ENCODE data around the gene CYP2D6. TPM values are rescaled to one million over a fixed set of nuclear protein-coding genes. Genes with fewer than 3 reads are reported as not detected.

CYP2D6 gene
- 0.16 and 0.60 TPM in 2 replicates for total RNA-seq

DNA sequence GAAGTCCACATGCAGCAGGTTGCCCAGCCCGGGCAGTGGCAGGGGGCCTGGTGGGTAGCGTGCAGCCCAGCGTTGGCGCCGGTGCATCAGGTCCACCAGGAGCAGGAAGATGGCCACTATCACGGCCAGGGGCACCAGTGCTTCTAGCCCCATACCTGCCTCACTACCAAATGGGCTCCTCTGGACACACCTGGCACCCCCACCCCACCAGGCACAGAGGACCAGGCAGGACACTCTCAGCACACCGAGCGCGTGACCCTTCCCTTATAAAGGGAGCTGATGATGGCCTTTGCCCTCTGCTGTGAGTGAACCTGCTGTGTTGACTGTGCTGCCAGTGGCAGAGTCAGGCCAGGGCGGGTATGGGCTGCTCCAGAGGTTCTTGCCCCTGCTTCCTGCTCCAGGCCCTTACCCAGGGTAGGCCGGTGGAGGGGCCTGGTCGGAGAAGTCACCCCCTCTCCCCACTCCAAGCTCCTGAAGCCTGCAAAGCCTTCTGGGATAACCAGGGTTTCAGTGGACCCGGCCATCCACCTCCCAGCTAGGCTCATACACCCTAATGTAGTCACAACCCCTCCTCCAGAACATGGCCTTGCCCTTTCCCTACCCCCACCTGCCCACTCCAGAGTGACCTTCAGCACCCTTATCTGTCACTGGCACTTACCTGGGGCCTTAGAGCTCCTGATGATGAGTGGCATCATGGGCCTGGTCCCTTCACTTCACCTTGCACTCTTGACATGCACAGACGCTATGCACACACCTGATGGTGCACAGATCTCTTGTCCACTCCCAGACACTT, at the start of gene CYP2D6:
Gene CYP2D6 (minus strand): TSS at position 172 of the 793 bp plus-strand sequence. CDS start 19 bp downstream, at position 153.

DNA sequence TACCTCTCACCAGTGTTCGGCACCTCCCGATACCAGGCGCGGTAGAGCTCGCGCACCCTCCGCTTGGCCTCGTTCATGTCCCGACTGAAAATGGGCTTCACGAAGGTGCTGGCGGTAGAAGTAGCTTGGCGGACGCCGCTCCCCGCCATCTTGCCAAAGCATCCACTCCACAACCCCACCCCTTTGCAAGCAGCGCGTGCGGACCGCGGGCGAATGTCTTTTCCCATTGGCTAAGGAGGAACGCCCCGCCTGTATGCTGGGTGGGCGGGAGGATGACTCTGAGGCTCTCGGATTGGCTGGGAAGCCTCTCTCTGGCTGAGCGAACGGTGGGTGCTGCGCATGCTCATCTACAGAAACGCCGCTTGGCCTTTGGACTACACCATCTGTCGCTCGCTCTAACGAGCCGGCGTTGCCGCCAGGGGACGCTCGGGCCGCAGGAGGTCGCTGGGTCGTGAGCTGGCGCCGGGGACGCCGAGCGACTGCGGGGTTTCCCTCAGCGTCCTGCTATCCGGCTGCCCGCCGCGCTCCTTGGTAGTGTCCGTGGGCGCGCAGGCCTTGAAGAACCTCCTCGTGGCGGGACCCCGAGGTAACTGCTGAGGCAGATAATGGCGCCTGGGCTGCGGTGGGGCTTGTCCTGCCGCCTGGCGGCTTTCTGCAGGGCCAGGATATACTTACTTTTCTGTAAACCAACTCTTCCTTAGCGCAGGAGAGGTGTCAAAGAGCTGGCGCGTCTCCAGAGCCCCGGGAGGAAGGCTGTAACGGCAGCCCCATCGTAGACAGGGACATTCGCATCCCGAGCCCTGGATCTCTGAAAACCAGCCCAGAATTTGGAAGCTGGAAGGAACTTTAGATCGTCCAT, 39.8 kb downstream of the CYP2D6 start, which contains the start of gene NDUFA6:
Gene NDUFA6 (minus strand): TSS at position 177 of the 859 bp plus-strand sequence. CDS start 28 bp downstream, at position 149.

DNA sequence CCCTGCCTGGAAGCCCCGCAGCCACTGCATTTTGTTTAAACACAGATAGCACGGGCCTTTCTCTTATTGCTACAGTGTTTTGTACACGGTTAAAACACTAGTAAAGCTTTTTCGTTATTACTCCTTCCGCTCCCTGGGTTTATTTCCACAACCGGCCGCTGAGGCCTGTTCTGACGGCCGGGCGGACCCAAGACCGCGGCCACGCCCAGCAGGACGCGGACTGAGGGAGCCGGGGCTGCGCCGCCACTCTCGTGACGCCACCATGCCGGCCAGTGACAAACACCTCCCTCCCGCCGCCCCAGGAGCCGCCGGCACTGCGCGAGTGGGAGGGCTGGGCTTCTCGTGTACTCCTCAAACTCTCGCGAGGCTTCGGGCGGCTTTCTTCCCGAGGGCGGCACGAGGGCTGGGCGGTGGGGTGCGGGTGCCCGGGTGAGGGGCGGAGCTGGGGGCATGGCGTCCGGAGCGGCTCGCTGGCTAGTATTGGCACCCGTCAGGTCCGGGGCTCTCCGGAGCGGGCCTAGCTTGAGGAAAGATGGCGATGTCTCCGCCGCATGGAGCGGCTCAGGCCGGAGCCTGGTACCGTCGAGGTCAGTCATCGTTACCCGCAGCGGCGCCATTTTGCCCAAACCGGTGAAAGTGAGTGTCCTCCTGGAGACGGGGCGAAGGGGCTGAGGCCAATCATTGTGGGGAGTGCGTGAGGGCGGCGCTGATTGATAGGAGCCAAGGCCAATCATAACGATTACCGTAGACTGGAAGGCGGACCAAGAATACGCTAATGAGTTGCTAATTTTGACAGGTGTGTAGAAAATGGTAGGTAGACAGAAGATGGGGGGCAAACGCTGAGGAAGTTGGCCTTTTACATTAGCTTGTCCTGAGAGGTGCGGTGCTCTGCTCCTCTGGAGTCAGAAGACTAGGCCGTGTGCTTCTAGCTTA, 51.0 kb downstream of the CYP2D6 start, which contains the start of gene SMDT1:
Gene SMDT1 (plus strand): TSS at position 382 of the 933 bp plus-strand sequence. CDS start 69 bp downstream, at position 451.

Other genes with a start within 250 kb of the CYP2D6 start
- gene SHISA8, start 215.7 kb downstream of the CYP2D6 start, total RNA-seq, result not detected in 2 replicates
- gene TNFRSF13C, start 204.0 kb downstream of the CYP2D6 start, total RNA-seq, result under 0.01 TPM in 1 of 2 replicates, not detected in the other
- gene CENPM, start 183.7 kb downstream of the CYP2D6 start, total RNA-seq, result 1.9 and 3.9 TPM in 2 replicates
- gene SEPTIN3, start 161.4 kb downstream of the CYP2D6 start, total RNA-seq, result under 0.01 and 0.26 TPM in 2 replicates
- gene WBP2NL, start 132.0 kb downstream of the CYP2D6 start, total RNA-seq, result 0.16 and 0.77 TPM in 2 replicates
- gene NAGA, start 60.0 kb downstream of the CYP2D6 start, total RNA-seq, result 30.9 and 43.1 TPM in 2 replicates
- 10.4 and 20.0 TPM in 2 replicates for gene PHETA2, start 56.6 kb downstream of the CYP2D6 start, total RNA-seq
- gene SMDT1, start 51.1 kb downstream of the CYP2D6 start, total RNA-seq, result 12.3 and 12.8 TPM in 2 replicates
- gene NDUFA6, start 40.0 kb downstream of the CYP2D6 start, total RNA-seq, result 72.2 and 94.8 TPM in 2 replicates
- gene TCF20, start 139.8 kb upstream of the CYP2D6 start, total RNA-seq, result 13.6 and 14.5 TPM in 2 replicates

Data from bronchial smooth muscle cell (primary cell).